GM21526 (cell line): ENCODE results near the gene LHX4.

Experiments used
- ATAC-seq: cut with Tn5 transposase; IDR thresholded peaks from one replicate; pipeline ENCODE4 v1.9.1; 2021; ENCODE audit warnings: moderate library complexity; ENCODE audit not compliant: unreplicated experiment, low FRiP score

Gene LHX4

DNA sequence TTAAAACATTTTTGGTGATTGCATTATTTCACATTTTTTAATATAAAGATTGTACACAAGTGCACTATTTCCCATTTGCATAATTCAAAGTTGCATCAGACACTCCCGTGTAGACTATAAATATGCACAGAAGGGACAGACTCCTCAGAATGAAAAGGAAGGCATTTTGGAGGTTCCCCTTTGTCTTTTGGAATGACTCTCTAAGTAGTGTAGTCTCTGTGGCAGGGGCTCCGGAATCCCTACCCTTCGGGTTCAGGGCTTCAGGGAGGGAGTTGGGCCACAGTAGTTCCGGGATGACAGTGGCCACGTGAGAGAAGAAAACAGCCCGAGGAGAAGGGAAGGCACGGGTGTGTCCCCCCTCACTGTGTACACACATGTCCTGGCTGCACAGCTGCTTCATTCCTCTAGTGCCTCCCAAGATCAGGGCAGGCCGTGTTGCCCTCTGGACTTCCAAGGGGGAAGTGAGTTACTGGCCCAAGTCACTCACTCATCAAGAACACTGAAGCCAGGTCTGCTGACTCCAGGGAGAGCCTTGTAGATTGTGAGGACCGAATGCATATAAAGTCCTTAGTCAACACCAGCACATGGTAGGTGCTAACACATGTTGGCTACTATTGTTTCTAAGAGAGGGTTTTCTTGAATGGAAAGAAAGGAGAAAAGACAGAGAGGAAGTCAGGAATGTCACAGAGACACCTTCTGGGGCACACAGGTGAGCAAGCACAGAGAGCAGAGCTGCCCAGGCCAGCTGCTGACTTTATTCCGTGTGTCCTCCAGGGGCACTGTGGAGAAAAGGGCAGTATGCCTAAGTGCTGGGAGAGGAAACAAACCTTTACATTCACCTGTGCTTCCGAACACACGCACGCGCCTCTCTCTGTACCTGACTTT is 39.8 kb downstream of the LHX4 start:
- no peak for ATAC-seq

DNA sequence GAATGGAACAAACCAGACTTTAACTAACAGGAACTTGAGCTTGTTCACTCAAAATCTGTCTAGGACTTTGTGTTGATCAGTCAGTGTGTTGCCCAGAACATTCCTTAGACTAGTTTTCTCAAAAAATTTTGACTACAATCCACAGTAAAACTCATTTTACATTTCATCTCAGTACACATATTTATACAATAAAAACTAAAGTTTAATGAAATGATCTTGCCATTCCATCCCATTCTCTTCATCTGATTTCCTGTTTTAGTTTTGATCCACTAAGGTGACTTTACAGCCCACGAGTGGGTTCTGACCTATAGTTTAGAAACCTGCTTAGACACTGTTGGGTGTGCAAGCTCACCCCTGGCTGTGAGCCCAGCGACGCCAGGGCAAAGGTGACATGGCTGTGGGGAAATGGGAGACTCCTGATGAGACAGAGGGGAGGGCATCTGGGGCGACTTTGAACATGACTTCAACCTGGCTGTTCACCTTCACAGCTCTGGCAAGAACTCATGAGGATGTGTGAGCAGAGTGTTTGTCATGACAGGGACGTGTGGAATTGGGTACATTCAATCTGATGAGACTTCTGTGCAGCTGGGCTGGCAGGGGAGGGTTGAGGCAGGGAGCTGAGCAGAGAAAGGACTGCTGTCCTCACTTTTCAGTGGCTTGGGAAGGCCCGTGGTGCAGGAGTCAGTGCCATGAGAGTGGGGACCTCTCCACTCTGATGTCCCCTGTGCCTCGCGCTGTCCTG is 40.6 kb downstream of the LHX4 start:
- no peak for ATAC-seq

DNA sequence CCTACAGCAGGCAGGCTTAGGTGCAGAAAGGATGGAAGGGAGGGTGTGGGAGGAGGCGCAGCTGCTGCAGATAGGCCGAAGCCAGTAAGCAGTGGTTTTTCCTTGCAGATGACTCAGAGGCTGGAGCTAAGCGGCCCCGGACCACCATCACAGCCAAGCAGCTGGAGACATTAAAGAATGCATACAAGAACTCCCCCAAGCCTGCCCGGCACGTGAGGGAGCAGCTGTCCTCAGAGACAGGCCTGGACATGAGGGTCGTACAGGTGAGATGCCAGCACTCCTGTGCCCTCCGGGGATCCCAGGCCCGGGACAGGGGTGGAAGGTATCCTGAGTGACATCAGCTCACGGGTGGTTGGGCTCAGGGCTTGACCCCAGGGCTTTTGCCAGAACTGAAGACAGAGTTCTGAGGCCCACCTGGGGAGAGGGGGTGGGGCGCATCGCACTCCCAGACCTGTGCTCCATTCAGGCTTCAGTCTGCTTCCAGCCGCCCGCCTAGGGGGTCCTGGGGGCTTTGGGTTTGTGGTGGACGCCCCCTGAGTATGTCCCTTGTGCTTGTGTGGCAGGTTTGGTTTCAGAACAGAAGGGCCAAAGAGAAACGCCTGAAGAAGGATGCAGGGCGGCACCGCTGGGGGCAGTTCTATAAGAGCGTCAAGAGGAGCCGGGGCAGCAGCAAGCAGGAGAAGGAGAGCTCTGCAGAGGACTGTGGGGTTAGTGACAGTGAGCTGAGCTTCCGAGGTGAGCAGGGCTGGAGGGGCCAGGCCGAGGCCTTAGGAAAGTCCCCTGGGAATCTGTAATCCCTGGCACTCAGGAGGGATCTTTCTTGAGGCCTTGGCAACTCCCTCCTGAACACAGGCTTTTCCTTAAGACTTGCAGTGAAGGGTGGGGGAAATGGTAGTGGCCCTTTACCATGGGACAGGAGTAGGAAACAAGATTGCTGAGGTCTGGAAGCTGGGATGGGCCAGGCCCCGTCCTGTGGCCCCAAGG is 41.5 kb downstream of the LHX4 start:
- no peak for ATAC-seq

DNA sequence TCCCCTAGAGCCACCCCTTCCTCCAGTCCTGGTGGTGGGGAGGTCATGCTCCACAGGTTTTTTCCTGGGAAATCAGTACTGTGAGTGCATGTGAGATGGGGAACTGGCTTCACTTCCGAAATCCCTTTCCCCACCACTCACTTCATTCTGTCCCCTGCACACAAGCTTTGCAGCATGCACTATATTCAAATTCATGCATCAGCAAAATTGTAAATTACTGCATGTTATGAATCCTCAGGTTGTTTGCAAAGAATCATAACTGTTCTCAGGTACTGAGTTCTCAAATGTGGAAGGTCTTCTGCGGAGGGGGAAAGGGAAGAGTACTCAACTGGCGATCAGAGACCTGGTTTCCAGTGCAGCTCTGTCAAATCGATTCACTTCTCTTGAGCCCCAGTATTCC is 42.3 kb downstream of the LHX4 start:
- ATAC-seq = no peak

DNA sequence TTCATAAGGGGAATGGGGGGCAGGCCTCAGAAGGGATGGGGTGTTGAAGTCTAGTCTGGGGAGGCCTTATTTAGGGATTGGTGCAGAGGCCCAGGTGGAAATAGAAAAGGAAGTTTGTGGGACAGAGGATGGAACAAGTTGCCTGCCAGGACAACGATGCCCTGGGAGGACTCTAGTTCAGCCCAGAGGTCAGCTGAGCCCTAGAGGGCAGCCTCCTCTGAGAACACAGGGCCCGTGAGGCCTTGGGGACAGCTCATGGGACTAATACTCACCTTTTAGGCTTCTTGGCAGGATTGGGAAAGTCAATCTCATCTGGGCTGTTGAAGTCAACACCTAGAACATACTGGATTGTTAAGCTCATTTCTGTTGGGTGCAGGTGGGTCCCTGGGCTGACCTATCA is 43.0 kb downstream of the LHX4 start:
- no peak for ATAC-seq

DNA sequence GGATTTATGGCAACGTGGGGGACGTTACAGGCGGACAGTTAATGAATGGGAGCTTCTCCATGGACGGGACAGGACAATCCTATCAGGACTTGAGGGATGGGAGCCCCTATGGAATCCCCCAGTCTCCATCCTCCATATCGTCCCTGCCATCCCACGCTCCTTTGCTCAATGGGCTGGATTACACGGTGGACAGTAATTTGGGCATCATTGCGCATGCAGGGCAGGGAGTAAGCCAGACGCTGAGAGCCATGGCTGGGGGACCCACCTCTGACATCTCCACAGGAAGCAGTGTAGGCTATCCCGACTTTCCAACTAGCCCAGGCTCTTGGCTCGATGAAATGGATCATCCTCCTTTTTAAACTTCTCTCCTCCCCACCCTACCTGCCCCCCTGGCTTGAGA is 44.2 kb downstream of the LHX4 start:
- ATAC-seq = no peak

DNA sequence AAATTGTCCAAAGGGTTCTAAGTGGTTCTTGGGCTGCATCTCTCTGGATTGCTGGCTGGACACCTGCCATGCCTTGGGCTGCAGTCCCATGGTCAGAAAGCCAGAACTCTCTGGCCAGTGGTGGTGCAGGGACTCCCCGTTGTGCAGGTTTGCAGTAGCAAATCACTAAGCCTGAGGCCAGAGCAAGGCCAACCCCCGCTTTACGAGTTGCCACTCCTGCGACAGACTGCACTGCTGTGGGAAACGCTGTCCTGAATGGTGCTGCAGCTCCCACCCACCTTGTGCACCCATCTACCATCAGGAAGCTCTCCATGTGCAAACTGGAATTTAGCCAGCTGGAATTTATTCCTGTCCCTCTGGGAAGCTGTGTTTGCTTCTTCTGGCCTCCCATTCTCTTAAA is 45.7 kb downstream of the LHX4 start:
- ATAC-seq = no peak

DNA sequence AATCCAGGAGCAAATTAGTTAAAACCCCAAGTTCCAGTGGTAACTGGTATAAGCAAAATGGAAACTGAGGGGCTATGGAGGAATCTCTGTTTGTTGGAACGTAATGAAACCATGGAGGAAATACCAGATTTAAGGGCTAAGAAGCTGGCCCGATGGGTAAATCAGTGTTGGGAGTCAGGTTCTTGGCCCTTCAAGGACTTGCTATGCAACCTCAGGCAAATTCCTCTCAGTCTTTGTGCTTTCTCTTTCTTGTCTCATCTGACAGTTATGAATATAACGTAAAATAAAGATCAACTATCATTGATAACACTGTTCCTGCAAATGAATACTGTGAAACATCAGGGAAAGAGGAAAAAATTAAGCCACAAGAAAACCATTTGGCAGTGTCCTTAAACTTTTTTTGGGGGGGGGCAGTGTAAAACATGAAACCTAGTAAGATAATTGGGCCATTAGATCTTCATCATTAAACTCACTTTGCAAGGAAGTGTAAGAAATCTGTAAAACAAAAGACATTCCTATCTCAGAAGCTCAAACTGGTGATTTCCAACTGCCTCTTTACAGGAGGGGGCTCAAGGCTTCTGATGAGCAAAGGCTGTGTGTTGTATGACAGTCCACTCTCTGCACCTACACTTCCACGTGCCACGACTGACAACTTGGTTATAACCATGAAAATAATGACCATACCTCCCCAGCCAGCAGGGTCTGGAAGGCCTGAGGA is 47.6 kb downstream of the LHX4 start:
- ATAC-seq = no peak

DNA sequence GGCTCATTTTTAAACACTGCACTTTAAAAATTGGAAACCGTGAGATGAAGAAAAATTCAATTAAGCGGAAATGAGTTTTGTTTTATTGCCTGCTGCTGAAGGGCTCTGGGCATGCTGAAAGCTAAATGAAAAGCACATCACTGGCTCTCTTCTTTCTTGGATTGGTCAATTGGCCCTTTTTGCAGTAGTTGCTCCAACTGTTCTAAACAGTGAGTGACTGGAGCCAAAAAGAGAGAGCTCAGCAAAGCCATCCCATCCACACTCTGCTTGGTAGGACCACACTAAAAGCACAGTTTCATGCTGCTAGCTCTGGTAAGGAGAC is 48.1 kb downstream of the LHX4 start:
- no peak for ATAC-seq

DNA sequence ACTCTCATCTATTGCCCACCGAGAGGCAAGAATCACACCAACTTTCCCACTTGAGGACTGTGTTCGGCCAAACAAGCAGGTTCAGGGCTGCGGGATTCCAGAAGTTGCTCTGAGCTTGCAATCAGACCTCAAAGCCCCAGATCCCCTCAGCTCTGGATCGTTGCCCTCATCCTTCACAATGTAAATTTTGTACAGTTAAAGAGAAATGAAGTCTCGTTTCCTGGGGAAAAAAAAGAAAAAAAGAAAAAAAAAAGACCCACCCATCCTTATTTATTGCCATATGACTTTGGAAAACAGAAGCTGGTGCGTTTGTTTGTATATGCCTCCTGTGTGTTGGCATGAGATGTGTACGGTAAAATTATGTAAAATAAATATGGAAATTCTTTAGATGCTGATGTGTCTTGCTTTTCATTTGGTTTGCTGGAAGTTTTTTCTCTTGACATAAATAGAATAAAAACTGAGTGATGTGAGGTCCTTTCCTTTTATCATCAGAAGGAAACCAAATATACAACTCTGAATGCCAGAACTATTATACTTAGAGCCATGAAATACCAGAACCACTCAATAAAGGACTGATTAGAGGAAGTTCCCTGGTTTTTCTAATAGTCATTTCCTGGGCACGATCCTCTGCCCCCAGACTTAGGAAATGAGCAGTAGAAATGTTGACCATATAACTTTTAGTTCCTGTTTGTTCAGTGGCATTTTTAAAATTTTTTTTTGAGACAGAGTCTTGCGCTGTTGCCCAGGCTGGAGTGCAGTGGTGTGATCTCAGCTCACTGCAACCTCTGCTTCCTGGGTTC is 48.7 kb downstream of the LHX4 start:
- ATAC-seq = no peak

DNA sequence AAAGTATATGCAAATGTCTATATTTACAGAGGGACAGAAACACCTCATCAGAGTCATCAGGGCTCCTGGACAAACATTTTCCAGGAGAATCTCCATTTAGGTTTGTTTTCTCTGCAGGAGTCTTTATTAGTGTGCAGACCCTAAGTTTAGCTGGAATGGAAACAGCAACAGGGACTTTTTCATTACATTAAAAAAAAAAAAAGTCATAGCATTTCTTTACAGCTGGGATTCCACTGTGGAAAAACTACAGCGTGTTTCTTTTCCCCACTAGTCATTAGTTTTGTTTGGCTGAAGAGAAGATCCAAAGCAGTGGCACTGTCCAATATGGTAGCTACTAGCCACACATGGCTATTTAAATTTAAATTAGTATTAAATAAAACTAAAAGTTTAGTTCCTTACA is 49.6 kb downstream of the LHX4 start:
- ATAC-seq = no peak

DNA sequence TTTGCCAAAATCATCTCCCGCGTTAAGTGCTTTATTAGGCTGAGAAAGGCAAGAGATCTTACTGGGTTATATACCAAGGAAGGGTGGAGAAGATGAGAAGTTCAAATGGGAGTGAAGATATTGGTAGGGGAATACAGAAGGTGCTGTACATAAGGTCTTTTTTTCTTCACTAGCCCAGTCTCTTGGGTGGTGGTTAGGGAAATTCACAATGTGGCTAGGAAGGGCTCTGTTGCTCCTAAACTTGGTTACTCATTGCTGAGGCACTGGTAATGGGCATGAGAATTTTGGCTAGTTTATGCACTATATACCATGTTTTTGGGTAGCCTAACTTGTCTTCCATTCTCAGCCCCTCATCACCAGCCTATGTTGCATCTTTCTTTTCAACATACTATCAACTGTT is 50.6 kb downstream of the LHX4 start:
- ATAC-seq = no peak

DNA sequence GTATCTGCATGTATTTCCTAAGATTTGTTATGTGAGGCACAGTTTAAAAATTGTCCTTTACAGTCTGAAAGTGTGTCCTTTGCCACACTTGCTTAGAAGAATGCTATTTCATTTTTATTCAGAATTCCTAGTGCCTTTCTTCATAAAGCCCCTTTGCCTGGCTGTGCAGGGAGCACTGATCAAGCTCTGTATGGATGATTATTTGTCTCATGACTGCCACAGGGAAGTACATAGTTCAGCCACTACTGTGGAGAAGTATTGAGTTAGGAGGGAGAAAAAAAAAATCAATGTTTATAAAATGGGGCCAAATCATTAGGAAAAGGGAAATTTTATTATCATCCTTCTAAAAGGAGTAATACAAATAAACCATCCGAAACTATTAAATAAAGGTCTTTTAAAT is 51.4 kb downstream of the LHX4 start:
- no peak for ATAC-seq

DNA sequence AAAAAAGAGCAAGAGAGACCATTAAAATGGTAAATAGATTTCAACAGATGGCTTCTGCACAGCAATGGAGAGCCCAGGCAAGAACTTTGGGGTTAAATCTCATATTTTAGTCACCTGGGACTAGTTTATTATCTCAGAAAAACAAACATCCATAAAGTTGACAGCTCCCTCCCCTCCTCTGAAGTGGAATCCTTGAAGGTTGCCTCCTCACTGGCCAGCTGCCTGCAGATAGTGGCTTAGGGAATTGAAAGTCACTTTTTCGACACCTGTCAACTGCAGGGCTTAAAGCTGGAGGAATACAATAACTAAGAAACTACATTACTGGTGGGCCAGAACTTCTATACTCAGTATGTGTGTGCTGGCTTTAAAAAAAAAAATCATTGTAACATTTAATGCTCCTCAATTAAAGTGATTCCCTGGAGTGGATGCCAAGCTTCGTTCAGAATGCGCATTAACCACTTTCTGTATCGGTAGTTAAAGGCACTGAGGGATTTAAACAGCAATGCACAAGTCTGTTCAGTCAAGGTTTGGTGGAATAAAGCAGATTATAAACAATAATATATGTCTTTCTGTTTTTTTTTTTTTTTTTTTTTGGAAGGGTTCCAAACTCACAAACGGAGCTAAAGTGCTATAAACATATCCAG is 52.5 kb downstream of the LHX4 start:
- no peak for ATAC-seq

DNA sequence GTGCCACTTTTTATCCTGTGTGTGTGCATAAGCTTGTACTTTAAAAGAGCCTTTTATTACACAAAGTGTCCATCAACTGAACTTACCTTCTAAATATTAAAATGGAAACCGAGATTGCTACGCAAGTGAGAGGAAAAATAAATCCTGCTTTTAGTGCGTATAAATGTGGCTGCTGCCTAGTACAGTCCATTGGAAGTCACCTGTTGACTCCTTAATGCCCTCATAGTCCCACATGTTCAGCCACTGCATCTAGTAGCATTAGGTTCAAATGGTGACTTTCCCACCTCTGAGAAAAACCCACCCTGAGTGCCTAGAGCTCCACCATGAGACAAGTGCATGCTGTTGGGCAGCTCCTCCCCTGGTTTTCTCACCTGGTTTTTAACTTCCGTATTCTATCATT is 53.0 kb downstream of the LHX4 start:
- ATAC-seq = no peak

DNA sequence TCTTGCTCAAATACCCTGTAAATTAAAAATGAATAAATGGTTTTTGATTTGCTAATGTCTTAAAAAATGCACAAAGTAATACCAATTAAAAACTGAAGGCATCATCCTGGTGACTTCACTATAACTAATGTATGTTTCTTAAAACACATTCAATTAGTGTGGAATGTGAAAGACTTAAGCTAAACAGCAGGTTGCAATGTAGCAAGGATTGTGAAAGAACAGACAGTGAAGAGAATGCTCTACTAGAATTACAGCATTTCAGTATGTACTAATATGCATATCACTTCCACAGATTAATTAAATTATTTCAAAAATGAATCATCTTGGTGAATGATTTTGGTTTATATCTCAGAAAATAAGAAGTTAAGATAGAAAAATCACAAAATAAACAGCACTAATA is 56.4 kb downstream of the LHX4 start:
- no peak for ATAC-seq

DNA sequence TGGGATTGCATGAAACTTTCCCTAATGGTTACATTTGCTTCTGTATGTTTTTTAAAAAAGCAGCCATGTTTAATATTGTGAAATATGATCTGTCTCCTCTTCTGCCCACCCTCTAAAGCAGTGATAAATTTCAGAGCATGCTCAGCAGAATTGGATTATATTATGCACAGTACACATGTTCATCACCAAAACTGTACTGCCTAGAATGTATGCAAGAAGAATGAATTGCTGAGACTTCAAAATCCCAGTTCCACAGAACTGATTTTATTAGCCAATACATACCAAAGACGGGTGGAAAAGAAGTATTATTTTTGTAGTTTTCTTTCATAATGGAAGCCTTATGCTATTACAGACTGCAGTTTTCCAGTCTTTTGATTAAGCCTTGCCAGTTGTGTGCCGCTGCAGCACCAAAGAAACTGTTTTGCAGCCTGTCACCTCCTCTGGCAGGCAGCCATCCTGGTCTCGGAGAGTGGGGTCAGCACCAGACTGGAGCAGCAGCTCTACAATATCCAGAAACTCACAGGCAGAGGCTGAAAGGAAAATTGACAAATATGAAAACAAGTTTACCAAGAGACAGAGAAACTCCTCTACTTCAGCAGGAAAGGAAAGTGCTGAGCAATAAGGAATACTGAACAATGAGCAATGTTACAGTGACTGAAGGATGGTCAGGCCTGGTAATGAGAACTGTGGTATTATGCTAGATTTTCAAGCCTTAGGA is 58.1 kb downstream of the LHX4 start:
- no peak for ATAC-seq

DNA sequence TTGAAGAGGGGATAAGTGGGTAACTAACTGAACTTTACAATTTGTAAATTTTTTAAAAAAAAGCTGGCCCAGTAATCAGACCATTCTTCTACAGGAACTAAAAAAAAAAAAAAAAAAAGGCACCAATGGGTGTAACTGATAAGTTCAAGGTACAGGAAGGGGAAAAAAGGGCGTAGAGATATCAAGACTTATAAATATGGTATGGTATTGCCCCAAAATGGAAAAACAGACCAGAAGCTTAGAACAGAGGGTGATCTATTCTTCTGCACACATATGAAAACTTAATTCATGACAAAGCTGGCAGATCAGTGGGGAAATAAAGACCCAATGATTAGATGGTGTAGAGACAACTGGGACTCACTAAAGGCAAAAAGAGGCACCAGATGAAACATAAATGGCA is 58.9 kb downstream of the LHX4 start:
- no peak for ATAC-seq
